Measurements from ENCODE around the gene ETFB. TPM values are rescaled to one million over a fixed set of nuclear protein-coding genes. Genes with fewer than 3 reads are reported as not detected.
A peak's percentile ranks its signal among the peaks of the same experiment; 100 is the strongest.

Gene ETFB
- total RNA-seq, 1 experiment from 2014 or later: 66.2 TPM

DNA sequence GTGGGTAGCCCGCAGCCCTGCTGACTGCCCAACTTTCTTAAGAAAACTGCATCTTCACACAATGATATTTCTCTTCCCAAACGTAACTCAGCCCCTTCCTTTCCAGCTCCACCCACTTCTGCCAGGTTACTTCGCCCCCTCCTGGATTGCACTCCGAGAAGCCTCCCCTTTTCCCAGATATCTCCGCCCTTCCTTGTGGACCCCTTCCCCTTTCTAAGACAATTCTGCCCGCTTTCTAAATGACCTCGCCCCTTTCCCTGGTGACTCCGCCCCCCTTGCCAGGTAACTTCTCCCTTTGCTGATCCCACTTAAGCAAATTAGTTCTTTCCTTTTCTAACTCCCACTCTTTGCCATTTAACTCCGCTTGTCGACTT is 26.9 kb downstream of the ETFB start:
- Histone ChIP-seq H3K9me3 (ENCODE audit: control insufficient read depth, insufficient read depth, low read depth, low read length) (no peaks in the 10 kb centered on the region), H3K4me3 (ENCODE audit: low read depth in 2 of 2, low read length in 2 of 2) (peak overlapping the region; percentile 49 to 81), H3K36me3 (ENCODE audit: control insufficient read depth, insufficient read depth, low read length) (no peaks in the 10 kb centered on the region), H3K27ac (ENCODE audit: low read length) (peak overlapping the region; percentile 8; the same call in 1 of the 2 replicates), H3K4me1 (ENCODE audit: control insufficient read depth, insufficient read depth, low read length) (no peaks in the 10 kb centered on the region), H3K27me3 (ENCODE audit: control insufficient read depth, insufficient read depth, low read length) (no peaks in the 10 kb centered on the region)
- ATAC-seq (peak; percentile 3; the same call in 1 of the 2 replicates), DNase-seq (ENCODE audit: low read depth, low spot score) (no peak)
- intact Hi-C loops (cut with micrococcal nuclease; ENCODE audit: unreplicated experiment) (loop anchor here (5.0 to 10.0 kb wide), 2 partner anchors 68 to 316 kb away; no protein-coding TSS in a partner anchor), in situ Hi-C loops (cut with HindIII; ENCODE audit: low pct_unique_long_range_greater_than_20kb, low sequenced_read_pairs) (no loop called here)
- BruUV-seq (replicated peaks): no TSS peak
- ChIA-PET CTCF (interaction anchor here (0.7 kb wide), 1 partner anchor 48 kb away, joined by 7 read pairs; the partner anchor contains the start of gene LIM2), POLR2A (interaction anchor here (0.6 to 0.7 kb wide), 2 partner anchors 59 to 122 kb away, joined by 3 read pairs; no protein-coding TSS in a partner anchor)
- TF ChIP-seq, protein P1, sequence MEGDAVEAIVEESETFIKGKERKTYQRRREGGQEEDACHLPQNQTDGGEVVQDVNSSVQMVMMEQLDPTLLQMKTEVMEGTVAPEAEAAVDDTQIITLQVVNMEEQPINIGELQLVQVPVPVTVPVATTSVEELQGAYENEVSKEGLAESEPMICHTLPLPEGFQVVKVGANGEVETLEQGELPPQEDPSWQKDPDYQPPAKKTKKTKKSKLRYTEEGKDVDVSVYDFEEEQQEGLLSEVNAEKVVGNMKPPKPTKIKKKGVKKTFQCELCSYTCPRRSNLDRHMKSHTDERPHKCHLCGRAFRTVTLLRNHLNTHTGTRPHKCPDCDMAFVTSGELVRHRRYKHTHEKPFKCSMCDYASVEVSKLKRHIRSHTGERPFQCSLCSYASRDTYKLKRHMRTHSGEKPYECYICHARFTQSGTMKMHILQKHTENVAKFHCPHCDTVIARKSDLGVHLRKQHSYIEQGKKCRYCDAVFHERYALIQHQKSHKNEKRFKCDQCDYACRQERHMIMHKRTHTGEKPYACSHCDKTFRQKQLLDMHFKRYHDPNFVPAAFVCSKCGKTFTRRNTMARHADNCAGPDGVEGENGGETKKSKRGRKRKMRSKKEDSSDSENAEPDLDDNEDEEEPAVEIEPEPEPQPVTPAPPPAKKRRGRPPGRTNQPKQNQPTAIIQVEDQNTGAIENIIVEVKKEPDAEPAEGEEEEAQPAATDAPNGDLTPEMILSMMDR (IDR thresholded peaks at IDR 0.05): no peak
- TF ChIP-seq TCF7L2 (IDR thresholded peaks at IDR 0.05; ENCODE audit: low read depth, low read length): no peak
- TF ChIP-seq, protein P2, sequence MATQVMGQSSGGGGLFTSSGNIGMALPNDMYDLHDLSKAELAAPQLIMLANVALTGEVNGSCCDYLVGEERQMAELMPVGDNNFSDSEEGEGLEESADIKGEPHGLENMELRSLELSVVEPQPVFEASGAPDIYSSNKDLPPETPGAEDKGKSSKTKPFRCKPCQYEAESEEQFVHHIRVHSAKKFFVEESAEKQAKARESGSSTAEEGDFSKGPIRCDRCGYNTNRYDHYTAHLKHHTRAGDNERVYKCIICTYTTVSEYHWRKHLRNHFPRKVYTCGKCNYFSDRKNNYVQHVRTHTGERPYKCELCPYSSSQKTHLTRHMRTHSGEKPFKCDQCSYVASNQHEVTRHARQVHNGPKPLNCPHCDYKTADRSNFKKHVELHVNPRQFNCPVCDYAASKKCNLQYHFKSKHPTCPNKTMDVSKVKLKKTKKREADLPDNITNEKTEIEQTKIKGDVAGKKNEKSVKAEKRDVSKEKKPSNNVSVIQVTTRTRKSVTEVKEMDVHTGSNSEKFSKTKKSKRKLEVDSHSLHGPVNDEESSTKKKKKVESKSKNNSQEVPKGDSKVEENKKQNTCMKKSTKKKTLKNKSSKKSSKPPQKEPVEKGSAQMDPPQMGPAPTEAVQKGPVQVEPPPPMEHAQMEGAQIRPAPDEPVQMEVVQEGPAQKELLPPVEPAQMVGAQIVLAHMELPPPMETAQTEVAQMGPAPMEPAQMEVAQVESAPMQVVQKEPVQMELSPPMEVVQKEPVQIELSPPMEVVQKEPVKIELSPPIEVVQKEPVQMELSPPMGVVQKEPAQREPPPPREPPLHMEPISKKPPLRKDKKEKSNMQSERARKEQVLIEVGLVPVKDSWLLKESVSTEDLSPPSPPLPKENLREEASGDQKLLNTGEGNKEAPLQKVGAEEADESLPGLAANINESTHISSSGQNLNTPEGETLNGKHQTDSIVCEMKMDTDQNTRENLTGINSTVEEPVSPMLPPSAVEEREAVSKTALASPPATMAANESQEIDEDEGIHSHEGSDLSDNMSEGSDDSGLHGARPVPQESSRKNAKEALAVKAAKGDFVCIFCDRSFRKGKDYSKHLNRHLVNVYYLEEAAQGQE (IDR thresholded peaks at IDR 0.05; ENCODE audit: insufficient read depth in 1 of 2, low read depth in 2 of 2, low read length in 1 of 2): no peak
- no peak for TF ChIP-seq POLR2AphosphoS5 (IDR thresholded peaks at IDR 0.05; ENCODE audit: low read depth, low read length)
- no peak for TF ChIP-seq SIN3A (IDR thresholded peaks at IDR 0.05; ENCODE audit: borderline replicate concordance, insufficient read depth, low read depth, low read length)

DNA sequence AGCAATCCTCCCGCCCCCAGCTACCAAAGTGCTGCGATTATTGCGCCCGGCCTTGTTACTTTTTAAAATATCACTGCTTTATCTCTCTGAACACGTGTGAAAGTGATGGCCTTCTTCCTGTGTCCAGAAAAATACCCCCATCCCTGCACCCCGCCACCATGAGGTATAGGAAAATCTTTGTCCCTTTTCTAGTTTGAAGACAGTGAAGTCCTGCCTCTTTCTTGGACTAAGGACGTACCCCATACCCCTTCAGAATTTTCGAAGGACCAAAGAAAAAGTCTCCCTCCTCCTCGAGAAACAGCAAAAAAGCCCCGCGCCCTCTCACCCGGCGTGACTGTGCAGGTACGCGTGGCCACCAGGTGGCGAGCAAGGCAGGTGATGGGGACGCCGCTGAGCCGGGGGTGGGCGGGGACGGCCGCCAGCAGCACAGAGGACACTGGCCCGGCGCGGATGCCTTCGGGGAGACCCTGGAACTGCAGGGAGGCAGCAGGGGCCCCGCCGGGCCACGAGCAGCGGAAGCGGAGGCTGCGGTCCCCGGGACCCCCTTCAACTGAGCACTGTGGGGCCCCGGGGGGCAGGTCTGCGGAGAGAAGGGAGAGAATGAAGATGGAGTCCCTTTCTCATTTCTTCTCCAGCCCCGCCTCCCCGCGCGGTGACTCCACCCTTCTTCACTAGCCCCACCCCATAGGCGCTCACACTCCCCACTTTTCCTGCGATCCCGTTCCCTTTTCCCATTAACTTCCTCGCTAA is 27.4 kb downstream of the ETFB start:
- Histone ChIP-seq H3K4me3 (ENCODE audit: low read depth in 2 of 2, low read length in 2 of 2) (peak overlapping the region; percentile 49 to 81), H3K4me1 (ENCODE audit: control insufficient read depth, insufficient read depth, low read length) (no peaks in the 10 kb centered on the region), H3K9me3 (ENCODE audit: control insufficient read depth, insufficient read depth, low read depth, low read length) (no peaks in the 10 kb centered on the region), H3K27ac (ENCODE audit: low read length) (peak overlapping the region; percentile 39), H3K36me3 (ENCODE audit: control insufficient read depth, insufficient read depth, low read length) (no peaks in the 10 kb centered on the region), H3K27me3 (ENCODE audit: control insufficient read depth, insufficient read depth, low read length) (no peaks in the 10 kb centered on the region)
- TF ChIP-seq SIN3A (IDR thresholded peaks at IDR 0.05; ENCODE audit: borderline replicate concordance, insufficient read depth, low read depth, low read length): no peak
- TF ChIP-seq, protein P1 (IDR thresholded peaks at IDR 0.05): peak; percentile 89
- peak; percentile 87 for ATAC-seq
- in situ Hi-C loops (cut with HindIII; ENCODE audit: low pct_unique_long_range_greater_than_20kb, low sequenced_read_pairs) (no loop called here), intact Hi-C loops (cut with micrococcal nuclease; ENCODE audit: unreplicated experiment) (loop anchor here (5.0 to 10.0 kb wide), 2 partner anchors 69 to 316 kb away; no protein-coding TSS in a partner anchor)
- DNase-seq (ENCODE audit: low read depth, low spot score): no peak
- BruUV-seq (replicated peaks): no TSS peak
- CTCF ChIA-PET: interaction anchor here (0.7 kb wide), 1 partner anchor 49 kb away, joined by 7 read pairs; the partner anchor contains the start of gene LIM2
- POLR2A ChIA-PET: no interaction called here

All from Panc1 (cell line).